ENCODE data around the gene S100A7. TPM values are rescaled to one million over a fixed set of nuclear protein-coding genes. Genes with fewer than 3 reads are reported as not detected.

The S100A7 gene
- not detected for total RNA-seq

- DNase-seq (ENCODE audit: low read depth in 2 of 3, low spot score in 2 of 3): no peak
Observed at GRCh38 chr1:153460551-153460950, at the start of gene S100A7. S100A7 (minus strand) TSS chr1:153460651; CDS start chr1:153459013, 1,638 bp downstream.

DNA sequence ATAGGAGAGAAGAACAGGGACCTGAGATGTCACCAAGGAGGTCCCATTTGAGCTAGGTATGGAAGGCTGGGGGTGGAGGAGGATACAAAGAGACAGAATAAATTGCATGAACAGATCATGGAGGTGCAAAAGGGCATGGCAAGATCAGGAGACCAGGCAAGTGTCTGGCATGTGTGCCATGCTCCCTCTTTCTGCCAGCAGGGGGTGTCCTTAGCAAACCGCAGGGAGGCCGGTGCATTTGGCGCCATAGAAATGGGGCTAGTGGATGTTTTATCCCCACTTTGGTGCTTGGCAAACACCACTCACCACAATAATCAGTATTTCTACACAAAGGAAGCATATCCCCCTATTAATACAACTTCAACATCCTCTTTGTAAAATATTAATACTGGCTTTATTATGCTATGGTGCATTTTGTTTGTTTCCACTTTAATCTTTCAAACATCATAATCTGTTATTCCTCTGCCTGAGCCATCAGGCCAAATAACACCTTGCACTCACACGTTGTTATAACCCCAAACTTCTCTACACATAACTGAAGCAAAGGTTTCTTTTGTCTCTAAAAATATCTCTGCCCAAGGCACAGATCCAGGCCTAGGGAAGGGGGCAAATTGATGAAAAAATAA, 49.4 kb upstream of the S100A7 start:
- peak in 1 of 3 donors; percentile 51 for DNase-seq (ENCODE audit: low read depth in 2 of 3, low spot score in 2 of 3)

DNA sequence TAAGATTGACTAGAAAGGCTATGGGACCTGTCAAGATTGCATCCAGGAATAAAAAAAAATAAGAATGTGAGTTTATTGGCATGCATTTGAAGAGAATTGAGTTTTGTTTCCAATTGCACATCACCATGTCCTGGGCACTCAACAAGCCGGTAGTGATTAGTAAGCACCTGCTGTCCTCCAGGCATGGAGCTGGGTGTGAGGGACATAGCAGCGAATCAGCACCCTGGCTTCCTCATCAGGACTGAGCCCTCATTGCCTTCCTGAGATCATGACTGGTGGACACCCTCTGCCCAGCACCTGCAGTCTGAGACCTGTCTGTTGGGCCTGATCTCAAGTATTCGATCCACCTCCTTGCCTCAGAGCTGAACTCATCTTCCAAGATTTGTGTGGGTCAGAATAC, 48.6 kb upstream of the S100A7 start:
- no peak for DNase-seq (ENCODE audit: low read depth in 2 of 3, low spot score in 2 of 3)

DNA sequence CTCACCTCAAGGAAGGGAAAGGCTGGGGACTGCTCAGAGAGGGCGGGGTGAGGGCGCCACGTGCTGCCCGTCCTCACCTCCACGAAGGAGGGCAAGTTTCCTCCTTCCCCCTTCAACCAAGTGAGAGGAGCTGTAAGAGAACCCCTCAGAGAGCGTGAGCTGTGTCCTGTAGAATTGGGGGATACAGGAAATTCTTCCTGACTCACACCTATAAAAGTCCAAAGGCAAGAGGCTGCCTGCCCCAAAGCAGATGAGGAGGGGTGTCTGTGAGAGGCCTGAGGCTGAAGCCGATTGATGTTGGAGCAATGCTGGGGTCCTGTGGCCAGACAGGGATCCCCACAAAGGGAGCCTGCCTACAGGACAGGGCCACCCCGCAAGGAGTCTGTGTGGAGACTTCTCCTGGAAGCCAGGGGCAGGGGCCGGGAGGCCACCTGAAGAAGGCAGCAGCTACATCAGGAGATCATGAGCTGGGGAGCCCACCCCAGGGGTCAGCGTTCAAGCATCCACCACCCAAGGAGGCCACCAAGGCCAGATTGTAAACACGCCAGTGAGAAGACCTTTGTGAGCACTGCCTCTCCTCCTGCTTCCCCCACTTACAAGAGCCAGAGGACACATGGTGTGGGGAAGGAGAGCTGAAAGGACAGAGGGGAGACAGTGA, 47.6 kb upstream of the S100A7 start:
- no peak for DNase-seq (ENCODE audit: low read depth in 2 of 3, low spot score in 2 of 3)

DNA sequence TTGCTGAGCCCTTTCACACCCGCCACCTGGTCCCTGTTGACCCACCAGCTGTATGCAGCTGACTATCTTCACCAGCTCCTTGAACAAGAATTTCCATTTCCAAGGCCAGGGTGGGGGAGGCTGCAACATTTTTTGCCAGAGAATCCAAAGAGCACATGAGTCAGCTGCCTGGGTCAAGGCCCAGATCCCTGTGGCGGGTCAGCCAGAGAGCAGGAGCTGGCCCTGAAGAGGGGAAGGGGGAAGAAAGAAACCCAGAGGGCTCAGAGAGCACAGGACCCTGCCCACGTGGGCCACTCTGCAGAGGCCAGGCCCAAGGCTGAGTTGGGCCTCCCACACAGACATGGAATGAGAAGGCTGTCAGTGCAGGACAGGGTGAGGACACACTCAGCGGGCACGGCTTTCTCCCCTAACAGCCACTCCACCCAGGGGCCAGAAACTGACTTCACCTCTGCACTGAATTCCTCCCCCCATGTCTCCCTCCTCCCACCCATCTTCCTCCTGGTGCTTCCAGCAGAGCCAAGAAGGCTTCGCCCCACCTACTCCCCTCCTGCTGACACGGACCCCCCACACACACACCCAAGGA, 46.5 kb upstream of the S100A7 start:
- DNase-seq (ENCODE audit: low read depth in 2 of 3, low spot score in 2 of 3): no peak

GRCh38 chr1:153506386-153506785, 45.9 kb upstream of the S100A7 start:
- DNase-seq (ENCODE audit: low read depth in 2 of 3, low spot score in 2 of 3): no peak

DNA sequence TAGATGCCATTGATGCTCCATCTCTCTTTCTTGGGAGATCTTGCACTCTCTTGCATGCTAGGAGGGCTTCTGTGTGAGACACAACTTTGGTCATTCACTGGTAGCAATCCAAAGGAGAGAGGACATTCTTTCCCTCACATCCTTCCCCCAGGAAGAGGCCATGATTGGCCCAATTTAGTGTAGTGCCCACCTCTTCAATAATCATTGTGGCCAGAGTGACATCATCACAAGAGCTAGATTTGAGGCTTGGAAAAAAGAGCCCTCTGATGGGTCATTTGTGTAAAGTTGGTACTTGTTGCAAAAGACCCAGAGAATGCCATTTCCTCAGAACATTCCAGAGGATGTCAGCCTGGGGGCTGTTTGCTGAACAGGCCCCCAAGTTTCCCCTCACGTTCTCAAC, 45.1 kb upstream of the S100A7 start:
- DNase-seq (ENCODE audit: low read depth in 2 of 3, low spot score in 2 of 3): no peak

DNA sequence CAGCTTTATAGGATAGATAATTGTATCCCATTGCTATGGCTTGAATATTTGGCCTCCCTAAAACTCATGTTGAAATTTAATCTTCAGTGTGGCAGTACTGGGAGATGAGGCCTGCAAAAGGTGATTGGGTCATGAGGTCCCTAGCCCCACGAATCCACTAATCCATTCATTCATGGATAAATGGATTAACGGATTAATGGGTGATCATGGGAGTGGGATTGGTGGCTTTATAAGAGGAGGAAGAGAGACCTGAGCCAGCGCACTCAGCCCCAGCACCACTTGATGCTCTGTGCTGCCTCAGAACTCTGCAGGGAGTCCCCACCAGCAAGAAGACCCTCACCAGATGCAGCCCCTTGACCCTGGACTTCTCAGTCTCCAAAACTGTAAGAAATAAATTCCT, 43.3 kb upstream of the S100A7 start:
- no peak for DNase-seq (ENCODE audit: low read depth in 2 of 3, low spot score in 2 of 3)

DNA sequence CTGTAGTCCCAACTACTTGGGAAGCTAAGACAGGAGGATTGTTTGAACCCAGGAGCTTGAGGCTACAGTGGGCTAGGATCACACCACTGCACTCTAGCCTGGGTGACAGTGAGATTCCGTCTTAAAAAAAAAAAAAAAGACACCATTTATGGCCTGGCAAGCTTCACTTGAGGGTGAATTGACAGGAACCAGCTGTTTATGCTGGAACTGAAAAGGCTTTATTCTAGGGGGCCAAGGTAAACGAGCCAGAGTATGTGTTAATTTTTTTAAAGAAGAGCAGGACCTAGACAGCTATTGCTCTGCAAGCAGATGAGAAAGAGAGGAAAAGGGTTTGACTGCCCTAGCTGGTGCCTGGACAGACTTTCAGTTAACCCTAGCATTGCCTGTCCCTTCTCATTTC, 38.3 kb upstream of the S100A7 start:
- peak in 1 of 3 donors; percentile 57 for DNase-seq (ENCODE audit: low read depth in 2 of 3, low spot score in 2 of 3)

GRCh38 chr1:153495536-153495935, 35.1 kb upstream of the S100A7 start:
- DNase-seq (ENCODE audit: low read depth in 2 of 3, low spot score in 2 of 3): no peak

DNA sequence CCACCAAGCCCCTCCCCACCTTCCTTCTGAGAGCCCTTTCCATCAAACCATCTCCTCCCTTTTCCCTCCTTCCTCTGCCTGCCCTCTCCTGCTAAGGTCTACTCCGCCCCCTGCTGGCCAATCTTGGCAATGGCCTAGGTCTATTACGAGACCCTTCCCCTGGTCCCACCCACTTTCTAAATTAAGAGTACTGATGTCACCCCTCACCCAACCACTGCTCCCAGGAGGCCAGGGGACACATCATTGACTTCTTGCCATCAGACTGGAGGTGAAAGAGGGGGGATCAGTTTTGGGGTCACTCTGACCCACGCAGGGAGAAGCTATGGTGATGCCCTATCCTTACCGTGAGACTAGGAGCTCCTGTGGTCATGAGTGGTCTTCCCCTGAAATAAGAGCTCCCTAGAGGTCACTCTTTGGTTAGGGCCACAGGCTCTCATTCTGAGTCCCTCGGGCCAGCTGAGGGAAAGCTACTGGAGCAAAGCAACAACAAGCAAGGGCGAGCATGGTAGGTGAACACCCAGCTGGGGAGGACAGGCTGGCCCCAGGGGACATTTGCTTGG, 34.6 kb upstream of the S100A7 start:
- DNase-seq (ENCODE audit: low read depth in 2 of 3, low spot score in 2 of 3): peak; percentile 35 to 81 (median 69)

- no peak for DNase-seq (ENCODE audit: low read depth in 2 of 3, low spot score in 2 of 3)
Observed at GRCh38 chr1:153493343-153493960, 33.0 kb upstream of the S100A7 start.

DNA sequence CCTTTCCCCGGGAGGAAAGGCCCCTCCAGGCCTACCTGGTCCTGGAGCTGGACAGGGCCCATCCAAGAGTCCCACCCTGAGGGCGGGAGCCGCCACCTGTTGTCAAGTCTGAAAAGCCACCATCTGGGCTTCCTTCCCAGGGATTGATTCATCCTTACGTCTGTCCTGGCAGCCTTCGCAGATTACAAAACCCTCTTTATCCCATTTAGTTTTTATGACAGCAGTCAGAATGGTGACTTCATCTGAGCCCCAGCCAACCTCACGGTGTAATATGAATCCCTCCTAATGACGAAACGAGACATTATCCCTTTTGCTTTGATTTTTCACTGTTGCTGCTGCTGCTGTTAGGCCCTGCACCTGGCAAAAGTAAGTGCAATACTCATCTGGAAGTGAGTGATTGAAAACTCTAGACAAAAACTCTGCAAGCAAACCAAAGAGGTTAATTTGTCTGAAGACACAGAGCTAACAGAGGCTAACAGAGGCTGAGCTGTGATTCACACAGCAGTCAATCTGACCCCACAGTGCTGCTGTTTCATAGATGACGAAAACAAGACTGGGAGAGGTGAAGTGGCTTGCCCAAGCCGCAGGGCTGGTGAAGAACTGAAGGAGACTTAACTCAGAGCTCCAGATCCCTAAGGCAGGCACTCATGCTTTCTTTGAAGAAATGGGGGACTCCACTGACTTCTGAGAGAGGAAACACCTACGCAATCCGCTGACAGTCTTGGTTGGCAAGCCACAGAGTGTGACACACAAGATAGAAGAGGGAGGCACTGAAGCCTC, 30.0 kb upstream of the S100A7 start:
- peak in 2 of 3 donors; percentile 45 to 63 for DNase-seq (ENCODE audit: low read depth in 2 of 3, low spot score in 2 of 3)

DNA sequence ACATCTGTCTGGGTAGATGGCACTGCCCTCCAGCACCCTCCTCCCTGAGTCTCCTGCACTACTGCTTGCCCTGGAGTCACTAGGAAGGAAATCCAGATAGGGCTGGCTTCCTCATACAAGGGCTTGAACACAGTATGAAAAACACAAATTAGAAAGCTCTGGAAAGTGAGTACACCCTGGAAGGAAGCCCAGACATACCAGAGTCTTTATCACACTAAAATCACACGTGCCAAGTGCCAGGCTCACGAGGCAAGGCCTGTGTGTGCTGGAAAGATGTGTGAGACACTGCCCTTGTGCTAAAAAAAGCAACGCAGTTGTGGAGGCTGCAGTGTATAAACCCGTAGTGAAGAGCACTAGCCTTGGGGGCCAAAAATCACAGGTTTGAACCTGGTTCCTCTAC, 28.3 kb upstream of the S100A7 start:
- DNase-seq (ENCODE audit: low read depth in 2 of 3, low spot score in 2 of 3): no peak

- DNase-seq (ENCODE audit: low read depth in 2 of 3, low spot score in 2 of 3): no peak
Observed at GRCh38 chr1:153487707-153488106, 27.3 kb upstream of the S100A7 start.

DNA sequence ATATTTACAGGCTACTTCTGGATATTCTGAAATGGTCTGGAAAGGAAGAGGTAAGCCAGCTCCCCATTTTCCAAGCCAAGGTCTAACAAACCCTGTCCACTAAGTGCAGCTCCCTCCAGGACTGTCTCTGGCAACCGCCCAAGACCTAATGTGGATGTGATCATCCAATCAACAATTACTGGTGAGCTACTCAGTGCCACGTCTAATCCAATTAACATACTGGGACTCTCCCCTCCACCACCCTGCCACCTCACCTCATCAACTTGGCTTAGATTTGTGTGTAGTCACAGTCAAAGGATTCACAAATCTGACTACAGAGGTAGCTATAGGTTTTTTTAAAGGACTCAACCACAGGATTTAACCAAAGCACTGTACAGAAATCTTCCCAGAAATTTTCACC, 25.4 kb upstream of the S100A7 start:
- DNase-seq (ENCODE audit: low read depth in 2 of 3, low spot score in 2 of 3): no peak

DNA sequence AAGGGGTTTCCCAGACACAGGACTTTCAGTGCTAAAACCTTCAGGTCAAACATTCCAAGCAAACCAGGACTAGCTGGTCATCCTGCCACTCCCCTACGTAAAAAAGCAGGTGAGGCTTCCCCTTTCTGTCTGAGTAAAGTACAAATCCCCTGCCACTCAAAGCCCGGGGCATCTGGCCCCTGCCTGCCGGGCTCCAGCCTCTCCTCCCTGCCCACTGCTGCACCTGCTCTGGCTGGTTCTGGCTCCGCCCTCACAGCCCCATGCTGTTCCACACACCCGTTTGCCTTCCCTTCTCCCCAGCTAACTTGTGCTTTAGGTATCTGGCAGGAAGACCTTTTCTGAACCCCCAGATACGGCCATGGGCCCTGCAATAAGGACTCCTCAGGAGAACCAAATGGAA, 23.3 kb upstream of the S100A7 start:
- DNase-seq (ENCODE audit: low read depth in 2 of 3, low spot score in 2 of 3): no peak

DNA sequence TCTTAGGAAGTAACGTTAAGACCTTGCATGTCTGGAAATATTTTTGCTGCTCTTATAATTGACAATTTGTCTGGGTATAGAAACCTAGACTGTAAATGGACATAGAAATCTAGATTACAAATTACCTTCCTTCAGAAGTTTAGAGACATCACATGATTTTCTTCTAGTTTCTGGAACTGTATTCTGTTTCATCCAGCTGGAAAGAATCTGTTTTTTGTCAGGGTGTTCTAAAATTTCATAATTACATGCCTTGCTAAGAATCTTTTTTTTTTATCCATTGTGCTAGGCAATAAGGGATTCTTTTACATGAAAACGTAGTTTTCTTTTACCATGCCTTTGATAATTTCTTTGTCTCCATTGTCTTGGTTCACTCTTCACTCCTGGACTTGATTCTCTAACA, 20.7 kb upstream of the S100A7 start:
- no peak for DNase-seq (ENCODE audit: low read depth in 2 of 3, low spot score in 2 of 3)

DNA sequence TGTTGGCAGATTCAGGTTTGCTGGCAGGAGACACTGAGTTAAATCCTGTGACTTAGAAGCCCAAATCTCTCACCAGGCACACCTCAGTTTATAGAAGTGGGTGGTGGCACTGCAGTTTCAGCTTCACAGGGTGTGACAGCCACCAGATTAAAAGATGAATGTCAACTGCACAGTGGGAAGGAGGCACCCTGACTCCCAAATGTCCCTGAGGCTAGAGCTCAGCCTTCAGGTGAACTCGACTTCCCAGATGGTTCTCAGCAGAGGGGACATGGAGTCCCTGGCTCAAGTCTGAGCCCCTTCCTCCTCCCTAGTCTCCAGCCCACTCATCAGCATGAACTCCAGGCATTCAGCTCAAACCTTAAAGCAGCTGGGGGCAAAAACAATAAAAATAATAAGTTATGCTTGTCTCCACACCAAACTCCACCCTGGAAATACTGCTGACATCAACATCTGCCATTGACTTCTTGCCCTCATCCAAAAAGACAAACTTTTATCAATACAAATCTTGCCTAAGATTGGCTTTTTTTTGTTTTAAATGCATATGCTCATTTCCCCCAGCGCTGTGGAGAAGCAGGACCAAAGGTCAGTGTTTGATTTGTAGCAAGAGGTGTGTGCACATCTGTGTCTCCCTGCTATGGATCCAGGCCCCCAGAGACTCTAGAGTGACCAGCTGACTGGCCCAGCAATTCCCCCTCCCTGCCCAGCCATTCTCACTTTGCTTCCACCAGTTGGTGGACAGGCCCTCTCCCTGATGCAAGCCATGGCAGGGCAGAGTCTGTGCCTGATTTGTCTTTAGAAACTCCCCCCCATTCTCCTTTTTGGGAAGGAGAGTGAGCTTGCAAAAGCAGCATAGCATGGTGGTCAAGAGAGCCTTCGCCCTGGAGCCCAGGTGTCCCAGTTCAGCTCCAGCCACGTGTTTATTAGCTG, 18.5 kb upstream of the S100A7 start:
- no peak for DNase-seq (ENCODE audit: low read depth in 2 of 3, low spot score in 2 of 3)
